ENCODE measurements around the gene GLDN.

GLDN gene

GRCh38 chr15:51363383-51363782 is 21.9 kb downstream of the GLDN start:
- no peak for DNase-seq

GRCh38 chr15:51365417-51365816 is 24.0 kb downstream of the GLDN start:
- no peak for DNase-seq

GRCh38 chr15:51366071-51366470 is 24.6 kb downstream of the GLDN start:
- DNase-seq: no peak

- no peak for DNase-seq
Measured at GRCh38 chr15:51366920-51367319, 25.5 kb downstream of the GLDN start.

GRCh38 chr15:51367322-51367976 is 26.0 kb downstream of the GLDN start:
- no peak for DNase-seq

GRCh38 chr15:51368307-51368706 is 26.9 kb downstream of the GLDN start:
- no peak for DNase-seq

- no peak for DNase-seq
Measured at GRCh38 chr15:51368751-51369450, 27.4 kb downstream of the GLDN start.

GRCh38 chr15:51369451-51369761 is 28.0 kb downstream of the GLDN start:
- DNase-seq: no peak

GRCh38 chr15:51371266-51371665 is 29.8 kb downstream of the GLDN start:
- DNase-seq: no peak

- no peak for DNase-seq
Measured at GRCh38 chr15:51374131-51374530, 32.7 kb downstream of the GLDN start.

- DNase-seq: no peak
Measured at GRCh38 chr15:51375966-51376640, 34.6 kb downstream of the GLDN start.

GRCh38 chr15:51377038-51377786 is 35.8 kb downstream of the GLDN start:
- no peak for DNase-seq

GRCh38 chr15:51378406-51378805 is 37.0 kb downstream of the GLDN start:
- no peak for DNase-seq

GRCh38 chr15:51379390-51379789 is 37.9 kb downstream of the GLDN start:
- no peak for DNase-seq

- DNase-seq: peak; percentile 32 to 41
Measured at GRCh38 chr15:51380999-51381806, 39.7 kb downstream of the GLDN start.

- peak in 1 of 2 experiments; percentile 24 for DNase-seq
Measured at GRCh38 chr15:51382787-51383186, 41.3 kb downstream of the GLDN start.

- DNase-seq: no peak
Measured at GRCh38 chr15:51386029-51386428, 44.6 kb downstream of the GLDN start.

GRCh38 chr15:51386486-51386885 is 45.0 kb downstream of the GLDN start:
- DNase-seq: no peak

GRCh38 chr15:51386960-51387698 is 45.7 kb downstream of the GLDN start:
- no peak for DNase-seq

GRCh38 chr15:51387699-51388041 is 46.2 kb downstream of the GLDN start:
- no peak for DNase-seq

- DNase-seq: no peak
Measured at GRCh38 chr15:51388726-51389125, 47.3 kb downstream of the GLDN start.

Data from activated T-cell treated with anti-CD3 and anti-CD28 coated beads, Interleukin-2, amount 50 U/mL, for 48 hours (primary cell).